Keratinocyte (primary cell): ENCODE measurements around the gene TBC1D10B. TPM values are rescaled to one million over a fixed set of nuclear protein-coding genes. Genes with fewer than 3 reads are reported as not detected.

Experiments
- DNase-seq: peaks from one replicate; pipeline ENCODE4 v3.0.0-alpha.2; 2011; ENCODE audit warnings: low read depth, missing footprints, low spot score
- FAIRE-seq: peaks from 2 replicates; lab custom pipeline; 2011; peaks lifted over from hg19 to GRCh38; lab: Jason Lieb, UNC
- H2AFZ ChIP-seq: 2 replicates; pipeline ENCODE4 v1.6.0; 2012; ENCODE audit warnings: low read length, control low read depth, inconsistent platforms; ENCODE audit not compliant: control insufficient read depth
- H3K27ac ChIP-seq: 2 replicates; pipeline ENCODE4 v1.5.1; 2011; ENCODE audit warnings: low read length; ENCODE audit not compliant: control insufficient read depth, insufficient read depth
- H3K27me3 ChIP-seq: 3 replicates; pipeline ENCODE4 v1.6.0; 2011; ENCODE audit warnings: low read length; ENCODE audit not compliant: control insufficient read depth, insufficient read depth; ENCODE audit errors: extremely low read depth
- H3K36me3 ChIP-seq, 2 experiments: 2 replicates in 1 of 2; 3 replicates in 1 of 2; pipeline ENCODE4 v1.5.1; 2011; ENCODE audit warnings: low read length in 2 of 2, mild to moderate bottlenecking in 1 of 2; ENCODE audit not compliant: control insufficient read depth in 2 of 2, insufficient read depth in 2 of 2; ENCODE audit errors: extremely low read depth in 1 of 2
- H3K4me1 ChIP-seq: 3 replicates; pipeline ENCODE4 v1.5.1; 2011; ENCODE audit warnings: low read length; ENCODE audit not compliant: control insufficient read depth, insufficient read depth; ENCODE audit errors: extremely low read depth
- H3K4me2 ChIP-seq: 3 replicates; pipeline ENCODE4 v1.6.0; 2011; ENCODE audit warnings: low read depth, low read length; ENCODE audit not compliant: control insufficient read depth, insufficient read depth; ENCODE audit errors: extremely low read depth
- H3K4me3 ChIP-seq, 3 experiments: fragments of 200-600 bp in 1 of 3; sonication (generic) in 1 of 3; 2 replicates in 2 of 3; 3 replicates in 1 of 3; pipeline ENCODE4 v1.5.1; 2011 to 2016; ENCODE audit warnings: low read length in 3 of 3, mild to moderate bottlenecking in 3 of 3, control low read depth in 2 of 3, inconsistent platforms in 1 of 3, low read depth in 1 of 3, mixed read lengths in 1 of 3, mixed run types in 1 of 3, moderate library complexity in 1 of 3; ENCODE audit not compliant: control insufficient read depth in 2 of 3, insufficient read depth in 2 of 3; ENCODE audit errors: extremely low read depth in 1 of 3
- H3K79me2 ChIP-seq: 2 replicates; pipeline ENCODE4 v1.6.0; 2012; ENCODE audit warnings: low read length; ENCODE audit not compliant: control insufficient read depth, insufficient read depth
- H3K9ac ChIP-seq: 3 replicates; pipeline ENCODE4 v1.6.0; 2011; ENCODE audit warnings: low read length; ENCODE audit not compliant: control insufficient read depth, insufficient read depth; ENCODE audit errors: extremely low read depth
- H3K9me1 ChIP-seq: 3 replicates; pipeline ENCODE4 v1.6.0; 2011; ENCODE audit warnings: low read length; ENCODE audit not compliant: control insufficient read depth, insufficient read depth; ENCODE audit errors: extremely low read depth
- H3K9me3 ChIP-seq: 2 replicates; pipeline ENCODE4 v1.5.1; 2012; ENCODE audit warnings: low read depth, low read length; ENCODE audit not compliant: control insufficient read depth
- H4K20me1 ChIP-seq: 3 replicates; pipeline ENCODE4 v1.6.0; 2011; ENCODE audit warnings: low read length; ENCODE audit not compliant: control insufficient read depth, insufficient read depth; ENCODE audit errors: extremely low read depth
- CTCF ChIP-seq, 3 experiments: IDR thresholded peaks in 1 of 3; conservative IDR thresholded peaks in 1 of 3; optimal IDR thresholded peaks in 1 of 3; 2 replicates in 2 of 3; 3 replicates in 1 of 3; pipeline versions ENCODE3 to v1.5.1; 2011; ENCODE audit warnings: low read length in 3 of 3, mild to moderate bottlenecking in 3 of 3, moderate library complexity in 2 of 3, control low read depth in 1 of 3, inconsistent platforms in 1 of 3; ENCODE audit not compliant: insufficient read depth in 2 of 3; ENCODE audit errors: extremely low read depth in 1 of 3
- EZH2 ChIP-seq: IDR thresholded peaks from one replicate; pipeline ENCODE4 v1.6.1; 2012; ENCODE audit warnings: inconsistent platforms, mild to moderate bottlenecking, low read length, moderate library complexity
- dilution Hi-C: fragments of 300-500 bp; cut with MboI; formaldehyde crosslinking; loops from one replicate; pipeline ENCODE4 v1.7.0; 2020; ENCODE audit warnings: low sequenced_read_pairs; ENCODE audit not compliant: extremely low pct_ligation_motif_present
- polyA plus RNA-seq, 5 experiments: library from polyadenylated mRNA; depleted of rRNA in 3 of 5; stranded (reverse) in 3 of 5; stranded (forward) in 1 of 5; unstranded in 1 of 5; fragments of >200 nt; gene quantifications; 1 replicate in 1 of 5; 2 replicates in 3 of 5; 3 replicates in 1 of 5; pipeline versions ENCODE4 v1.2.1 to v1.2.3, GENCODE V29; 2011 to 2012; ENCODE audit warnings: missing spikeins in 2 of 5, low read depth in 1 of 5, low replicate concordance in 1 of 5

Gene TBC1D10B
- polyA plus RNA-seq, 1 donor (not counting 4 experiments of a cell fraction or from before 2014, with no cell fraction given), result 8.6 TPM

GRCh38 chr16:30380803-30381208, 10.5 kb upstream of the TBC1D10B start:
- no peaks in the 10 kb centered on the region for H4K20me1 ChIP-seq
- no peak overlapping the region for H2AFZ ChIP-seq
- H3K4me1 ChIP-seq, result peaks cover 9% of the 10 kb centered on the region
- no peak for TF ChIP-seq CTCF (optimal IDR thresholded peaks at IDR 0.05 in 1 of 3, IDR thresholded peaks at IDR 0.05 in 1 of 3, conservative IDR thresholded peaks at IDR 0.05 in 1 of 3; ENCODE audit: extremely low read depth in 1 of 3, insufficient read depth in 2 of 3, low read length in 3 of 3)
- TF ChIP-seq EZH2, result no peak
- FAIRE-seq (no peak), DNase-seq (no peak)
- H3K27me3 ChIP-seq, result no peaks in the 10 kb centered on the region
- peaks cover 0 to 2% of the 10 kb centered on the region in 2 experiments for H3K36me3 ChIP-seq
- no peaks in the 10 kb centered on the region for H3K9me3 ChIP-seq
- no peak overlapping the region for H3K27ac ChIP-seq
- no peaks in the 10 kb centered on the region for H3K9me1 ChIP-seq
- dilution Hi-C loops, result no loop called here
- no peak overlapping the region for H3K4me3 ChIP-seq
- H3K9ac ChIP-seq, result no peak overlapping the region
- no peaks in the 10 kb centered on the region for H3K79me2 ChIP-seq
- no peak overlapping the region for H3K4me2 ChIP-seq

GRCh38 chr16:30380072-30380802, 9.9 kb upstream of the TBC1D10B start:
- Histone ChIP-seq H3K9me3 (no peaks in the 10 kb centered on the region), H4K20me1 (no peaks in the 10 kb centered on the region), H3K9ac (no peak overlapping the region), H2AFZ (no peak overlapping the region), H3K4me3 (no peak overlapping the region), H3K4me2 (no peak overlapping the region), H3K79me2 (no peaks in the 10 kb centered on the region), H3K9me1 (no peaks in the 10 kb centered on the region), H3K27me3 (no peaks in the 10 kb centered on the region), H3K36me3 (peaks cover 0 to 2% of the 10 kb centered on the region in 2 experiments), H3K4me1 (peaks cover 9% of the 10 kb centered on the region), H3K27ac (no peak overlapping the region)
- FAIRE-seq (no peak), DNase-seq (no peak)
- dilution Hi-C loops, result no loop called here
- TF ChIP-seq EZH2 (no peak), CTCF (optimal IDR thresholded peaks at IDR 0.05 in 1 of 3, IDR thresholded peaks at IDR 0.05 in 1 of 3, conservative IDR thresholded peaks at IDR 0.05 in 1 of 3; ENCODE audit: extremely low read depth in 1 of 3, insufficient read depth in 2 of 3, low read length in 3 of 3) (no peak)
